ENCODE results near the gene THRA.

The THRA gene

DNA sequence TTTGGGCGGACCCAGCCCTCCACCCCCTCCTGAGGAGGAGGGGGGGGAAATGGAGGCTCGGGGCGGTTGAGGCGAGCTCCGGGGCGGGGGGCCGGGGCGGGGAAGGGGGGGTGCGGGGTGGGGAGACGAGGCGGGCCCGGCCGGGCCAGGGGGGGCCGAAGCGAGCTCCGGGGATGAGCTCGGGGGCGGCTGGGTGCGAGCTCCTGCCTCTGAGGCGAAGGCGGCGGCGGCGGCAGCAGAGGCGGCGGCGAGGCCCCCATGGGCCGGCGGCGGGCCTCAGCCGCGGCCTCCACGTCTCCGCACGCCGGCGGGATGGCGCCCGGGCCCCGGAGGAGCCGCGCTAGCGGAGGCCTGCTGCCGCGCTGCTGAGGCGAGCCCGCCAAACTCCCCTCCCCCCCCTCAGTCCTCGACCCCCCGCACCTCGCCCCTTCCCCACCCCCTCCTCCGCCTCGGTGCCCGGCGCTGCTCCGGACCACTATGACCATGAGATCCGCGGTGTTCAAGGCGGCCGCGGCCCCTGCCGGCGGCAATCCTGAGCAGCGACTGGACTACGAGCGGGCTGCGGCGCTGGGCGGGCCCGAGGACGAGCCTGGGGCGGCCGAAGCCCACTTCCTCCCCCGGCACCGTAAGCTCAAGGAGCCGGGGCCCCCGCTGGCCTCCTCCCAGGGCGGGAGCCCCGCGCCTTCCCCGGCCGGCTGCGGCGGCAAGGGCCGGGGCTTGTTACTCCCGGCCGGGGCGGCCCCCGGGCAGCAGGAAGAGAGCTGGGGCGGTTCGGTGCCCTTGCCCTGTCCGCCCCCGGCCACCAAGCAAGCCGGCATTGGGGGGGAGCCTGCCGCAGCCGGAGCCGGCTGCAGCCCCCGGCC, 59.6 kb downstream of the THRA start:
- TF ChIP-seq, protein P1, sequence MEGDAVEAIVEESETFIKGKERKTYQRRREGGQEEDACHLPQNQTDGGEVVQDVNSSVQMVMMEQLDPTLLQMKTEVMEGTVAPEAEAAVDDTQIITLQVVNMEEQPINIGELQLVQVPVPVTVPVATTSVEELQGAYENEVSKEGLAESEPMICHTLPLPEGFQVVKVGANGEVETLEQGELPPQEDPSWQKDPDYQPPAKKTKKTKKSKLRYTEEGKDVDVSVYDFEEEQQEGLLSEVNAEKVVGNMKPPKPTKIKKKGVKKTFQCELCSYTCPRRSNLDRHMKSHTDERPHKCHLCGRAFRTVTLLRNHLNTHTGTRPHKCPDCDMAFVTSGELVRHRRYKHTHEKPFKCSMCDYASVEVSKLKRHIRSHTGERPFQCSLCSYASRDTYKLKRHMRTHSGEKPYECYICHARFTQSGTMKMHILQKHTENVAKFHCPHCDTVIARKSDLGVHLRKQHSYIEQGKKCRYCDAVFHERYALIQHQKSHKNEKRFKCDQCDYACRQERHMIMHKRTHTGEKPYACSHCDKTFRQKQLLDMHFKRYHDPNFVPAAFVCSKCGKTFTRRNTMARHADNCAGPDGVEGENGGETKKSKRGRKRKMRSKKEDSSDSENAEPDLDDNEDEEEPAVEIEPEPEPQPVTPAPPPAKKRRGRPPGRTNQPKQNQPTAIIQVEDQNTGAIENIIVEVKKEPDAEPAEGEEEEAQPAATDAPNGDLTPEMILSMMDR (IDR thresholded peaks at IDR 0.05; ENCODE audit: control insufficient read depth, extremely low read depth, insufficient read depth), result 0 out of 2 replicates have a peak, but pooled peaks have one; percentile 8
- no peak for DNase-seq (ENCODE audit: low read depth)
- peak overlapping the region; percentile 68 for H3K4me3 ChIP-seq (ENCODE audit: low read depth, low read length)

DNA sequence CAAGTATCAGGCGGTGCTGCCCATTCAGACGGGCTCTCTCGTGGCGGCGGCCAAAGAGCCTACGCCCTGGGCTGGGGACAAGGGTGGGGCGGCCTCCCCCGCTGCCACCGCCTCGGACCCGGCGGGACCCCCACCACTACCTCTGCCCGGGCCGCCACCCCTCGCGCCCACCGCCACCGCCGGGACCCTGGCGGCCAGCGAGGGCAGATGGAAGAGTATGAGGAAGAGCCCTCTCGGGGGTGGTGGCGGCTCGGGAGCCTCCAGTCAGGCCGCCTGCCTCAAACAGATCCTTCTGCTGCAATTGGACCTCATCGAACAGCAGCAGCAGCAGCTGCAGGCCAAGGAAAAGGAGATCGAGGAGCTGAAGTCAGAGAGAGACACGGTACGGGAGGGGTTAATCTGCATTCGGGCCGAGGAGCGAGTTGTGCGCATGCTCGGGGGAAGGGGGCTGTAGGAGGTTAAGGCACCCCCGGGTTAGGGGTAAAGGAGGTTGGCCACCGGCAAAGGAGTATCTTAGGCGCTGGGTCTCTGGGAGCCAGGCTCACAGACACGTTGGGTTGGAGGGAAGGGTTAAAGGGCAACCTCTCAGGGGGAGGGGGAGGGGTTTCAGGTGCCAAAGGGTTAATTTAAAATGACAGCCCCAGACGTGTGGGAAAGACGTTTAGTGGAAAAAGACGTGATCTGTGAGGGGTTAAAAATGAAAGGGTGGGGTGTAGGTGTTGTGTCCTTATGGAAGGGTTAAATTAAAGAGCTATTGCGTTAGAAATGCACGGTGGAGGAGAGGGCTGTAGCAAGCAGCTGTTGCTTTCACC, 60.4 kb downstream of the THRA start:
- TF ChIP-seq, protein P1 (IDR thresholded peaks at IDR 0.05; ENCODE audit: control insufficient read depth, extremely low read depth, insufficient read depth), result no peak
- H3K4me3 ChIP-seq (ENCODE audit: low read depth, low read length), result peak overlapping the region; percentile 68
- DNase-seq (ENCODE audit: low read depth), result no peak

GRCh38 chr17:40123811-40124114, 61.0 kb downstream of the THRA start:
- TF ChIP-seq, protein P1 (IDR thresholded peaks at IDR 0.05; ENCODE audit: control insufficient read depth, extremely low read depth, insufficient read depth), result no peak

GRCh38 chr17:40124279-40125141, 61.7 kb downstream of the THRA start:
- TF ChIP-seq, protein P1 (IDR thresholded peaks at IDR 0.05; ENCODE audit: control insufficient read depth, extremely low read depth, insufficient read depth), result no peak
- H3K4me3 ChIP-seq (ENCODE audit: low read depth, low read length), result peak overlapping the region; percentile 68
- DNase-seq (ENCODE audit: low read depth), result peak; percentile 56

More at GRCh38 chr17:40123811-40124114, 61.0 kb downstream of the THRA start:
- H3K4me3 ChIP-seq (ENCODE audit: low read depth, low read length), result peak overlapping the region; percentile 68
- no peak for DNase-seq (ENCODE audit: low read depth)

DNA sequence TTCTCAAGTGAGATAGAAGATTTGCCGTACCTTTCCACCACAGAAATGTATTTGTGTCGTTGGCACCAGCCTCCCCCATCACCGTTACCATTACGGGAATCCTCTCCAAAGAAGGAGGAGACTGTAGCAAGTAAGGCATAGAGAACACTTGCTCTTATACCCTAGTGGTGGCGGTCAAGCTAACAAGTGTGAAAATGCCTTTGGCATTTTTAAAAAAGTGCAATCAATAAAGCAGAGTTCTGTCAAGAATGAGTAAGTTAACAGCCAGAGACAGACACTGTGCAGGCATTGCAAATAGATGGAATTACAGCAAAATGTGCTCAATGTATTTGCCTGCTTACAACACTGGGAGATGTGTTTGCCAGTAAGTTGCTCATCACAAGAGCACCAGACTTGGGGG, 66.7 kb downstream of the THRA start:
- no peak overlapping the region for H3K4me3 ChIP-seq (ENCODE audit: low read depth, low read length)
- DNase-seq (ENCODE audit: low read depth), result no peak
- TF ChIP-seq, protein P1 (IDR thresholded peaks at IDR 0.05; ENCODE audit: control insufficient read depth, extremely low read depth, insufficient read depth), result no peak

GRCh38 chr17:40130352-40131042, 67.7 kb downstream of the THRA start:
- TF ChIP-seq, protein P1 (IDR thresholded peaks at IDR 0.05; ENCODE audit: control insufficient read depth, extremely low read depth, insufficient read depth), result no peak
- H3K4me3 ChIP-seq (ENCODE audit: low read depth, low read length), result no peak overlapping the region
- no peak for DNase-seq (ENCODE audit: low read depth)

All from LNCaP clone FGC (cell line).